RWPE2 (cell line): ENCODE data around the gene ADAM12.

Source experiments
- ATAC-seq: fragments of 200-7000 bp; cut with Tn5 transposase; 3 replicates; pipeline ENCODE4 v1.9.1; 2021; ENCODE audit warnings: low read depth
- DNase-seq: peaks from one replicate; pipeline ENCODE4 v3.0.0-alpha.2; 2020; ENCODE audit warnings: low spot score
- H3K27ac ChIP-seq: fragments of 450-650 bp; 2 replicates; pipeline ENCODE4 v1.5.1; 2017; ENCODE audit warnings: mild to moderate bottlenecking; ENCODE audit not compliant: poor library complexity, severe bottlenecking
- H3K27me3 ChIP-seq: fragments of 250-450 bp; sonication (Bioruptor Pico); 2 replicates; pipeline ENCODE4 v1.5.1; 2021; ENCODE audit warnings: mild to moderate bottlenecking, moderate library complexity; ENCODE audit not compliant: insufficient read depth, poor library complexity, severe bottlenecking
- H3K36me3 ChIP-seq: fragments of 250-450 bp; sonication (Bioruptor Pico); 2 replicates; pipeline ENCODE4 v1.5.1; 2020; ENCODE audit warnings: low read depth, mild to moderate bottlenecking, moderate library complexity
- H3K4me1 ChIP-seq: fragments of 250-450 bp; sonication (Bioruptor Pico); 2 replicates; pipeline ENCODE4 v1.5.1; 2021; ENCODE audit warnings: mild to moderate bottlenecking, moderate library complexity; ENCODE audit not compliant: insufficient read depth, poor library complexity, severe bottlenecking
- H3K4me3 ChIP-seq: fragments of 250-450 bp; sonication (Bioruptor Pico); 2 replicates; pipeline ENCODE4 v1.5.1; 2021; ENCODE audit warnings: mild to moderate bottlenecking, moderate library complexity; ENCODE audit not compliant: severe bottlenecking
- H3K9me3 ChIP-seq: fragments of 250-450 bp; sonication (Bioruptor Pico); 2 replicates; pipeline ENCODE4 v1.5.1; 2021; ENCODE audit warnings: mild to moderate bottlenecking, moderate library complexity; ENCODE audit not compliant: severe bottlenecking
- CTCF ChIP-seq: fragments of 450-650 bp; IDR thresholded peaks from one replicate; pipeline ENCODE4 v1.5.1; 2017; ENCODE audit warnings: mild to moderate bottlenecking, moderate library complexity; ENCODE audit not compliant: poor library complexity, severe bottlenecking

ADAM12 gene

DNA sequence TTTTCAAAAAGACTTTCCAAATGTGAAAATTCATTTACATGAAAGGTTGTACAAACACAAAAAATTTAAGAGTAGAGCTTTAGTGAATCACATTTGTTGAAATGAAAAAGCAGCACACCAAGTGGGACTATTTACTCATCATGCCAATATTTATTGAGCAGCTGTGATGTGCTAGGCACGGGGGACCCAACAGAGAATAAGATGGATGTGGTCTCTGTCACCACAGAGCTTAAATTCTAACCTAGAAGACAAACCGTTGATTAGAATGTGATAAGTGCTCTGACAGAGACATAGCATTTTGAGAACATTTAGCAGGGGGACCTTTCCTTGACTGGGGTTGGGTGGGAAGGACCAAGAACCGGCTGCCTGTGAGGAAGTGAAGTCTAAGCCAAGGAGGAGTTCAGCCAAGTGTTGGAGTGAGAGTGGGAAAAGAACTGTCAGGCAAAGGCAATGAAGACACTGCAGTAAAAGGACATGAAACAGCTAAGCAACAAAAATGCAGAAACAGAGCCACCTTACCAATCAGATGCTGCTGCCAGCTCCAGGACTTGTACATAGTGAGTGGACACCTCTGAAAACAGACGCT is 19.1 kb downstream of the ADAM12 start:
- TF ChIP-seq CTCF: no peak

GRCh38 chr10:126357169-126357568 is 31.1 kb downstream of the ADAM12 start:
- no peaks in the 10 kb centered on the region for H3K36me3 ChIP-seq
- ATAC-seq: no peak
- H3K27ac ChIP-seq: no peak overlapping the region
- H3K4me1 ChIP-seq: no peaks in the 10 kb centered on the region
- H3K4me3 ChIP-seq: no peak overlapping the region
- no peak for DNase-seq
- H3K9me3 ChIP-seq: peaks cover 2% of the 10 kb centered on the region
- no peak for TF ChIP-seq CTCF
- no peaks in the 10 kb centered on the region for H3K27me3 ChIP-seq

More for the DNA sequence above, 19.1 kb downstream of the ADAM12 start:
- no peaks in the 10 kb centered on the region for H3K27me3 ChIP-seq
- no peak overlapping the region for H3K27ac ChIP-seq
- ATAC-seq (no peak), DNase-seq (no peak)
- H3K4me3 ChIP-seq: no peak overlapping the region
- no peaks in the 10 kb centered on the region for H3K4me1 ChIP-seq
- H3K9me3 ChIP-seq: no peaks in the 10 kb centered on the region
- H3K36me3 ChIP-seq: no peaks in the 10 kb centered on the region

- Histone ChIP-seq H3K9me3 (no peaks in the 10 kb centered on the region), H3K27me3 (no peaks in the 10 kb centered on the region), H3K27ac (no peak overlapping the region), H3K36me3 (no peaks in the 10 kb centered on the region), H3K4me3 (no peak overlapping the region), H3K4me1 (peaks cover 12% of the 10 kb centered on the region)
- TF ChIP-seq CTCF: no peak
- DNase-seq (no peak), ATAC-seq (no peak)
Measured at GRCh38 chr10:126353666-126354065, 34.6 kb downstream of the ADAM12 start.

DNA sequence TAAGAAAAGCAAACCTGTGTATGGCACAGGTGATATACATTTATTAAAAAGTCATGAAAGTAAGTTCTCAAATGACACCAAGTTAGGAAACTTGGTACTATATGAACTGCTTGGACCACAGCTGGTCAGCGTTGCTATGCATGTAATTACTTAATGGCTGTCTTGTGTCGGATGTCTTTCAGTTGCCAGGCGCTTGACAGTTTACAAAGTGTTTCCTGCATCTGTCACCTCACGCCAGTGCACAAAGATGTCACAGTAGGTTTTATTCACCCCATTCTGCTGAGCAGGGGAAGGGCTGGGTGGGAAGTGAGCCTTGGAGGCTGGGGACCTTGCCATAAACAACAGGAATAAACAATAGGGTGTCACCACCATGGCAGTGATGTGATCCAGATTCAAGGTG is 35.8 kb downstream of the ADAM12 start:
- H3K4me1 ChIP-seq: peaks cover 12% of the 10 kb centered on the region
- ATAC-seq (no peak), DNase-seq (no peak)
- no peak overlapping the region for H3K27ac ChIP-seq
- no peaks in the 10 kb centered on the region for H3K27me3 ChIP-seq
- no peak for TF ChIP-seq CTCF
- H3K36me3 ChIP-seq: no peaks in the 10 kb centered on the region
- H3K9me3 ChIP-seq: no peaks in the 10 kb centered on the region
- H3K4me3 ChIP-seq: no peak overlapping the region

GRCh38 chr10:126351021-126351420 is 37.3 kb downstream of the ADAM12 start:
- no peak; the same call in 2 of the 3 replicates for ATAC-seq
- Histone ChIP-seq H3K27ac (peak overlapping the region; percentile 40), H3K27me3 (no peaks in the 10 kb centered on the region), H3K4me3 (no peak overlapping the region), H3K36me3 (no peaks in the 10 kb centered on the region), H3K9me3 (no peaks in the 10 kb centered on the region), H3K4me1 (peaks cover 12% of the 10 kb centered on the region)
- no peak for TF ChIP-seq CTCF
- DNase-seq: no peak
